CD1c-positive myeloid dendritic cell (primary cell): ENCODE results near the gene ZMYND8.
A peak's percentile ranks its signal among the peaks of the same experiment; 100 is the strongest.
"Not testable (repeated sequence)": the region's sequence is repeated elsewhere in the genome, so short reads cannot be mapped to it uniquely, and the experiment has no call there.

Experiments
- DNase-seq: peaks from one replicate; pipeline ENCODE4 v3.0.0-alpha.2; 2016; ENCODE audit errors: extremely low spot score

ZMYND8 gene

DNA sequence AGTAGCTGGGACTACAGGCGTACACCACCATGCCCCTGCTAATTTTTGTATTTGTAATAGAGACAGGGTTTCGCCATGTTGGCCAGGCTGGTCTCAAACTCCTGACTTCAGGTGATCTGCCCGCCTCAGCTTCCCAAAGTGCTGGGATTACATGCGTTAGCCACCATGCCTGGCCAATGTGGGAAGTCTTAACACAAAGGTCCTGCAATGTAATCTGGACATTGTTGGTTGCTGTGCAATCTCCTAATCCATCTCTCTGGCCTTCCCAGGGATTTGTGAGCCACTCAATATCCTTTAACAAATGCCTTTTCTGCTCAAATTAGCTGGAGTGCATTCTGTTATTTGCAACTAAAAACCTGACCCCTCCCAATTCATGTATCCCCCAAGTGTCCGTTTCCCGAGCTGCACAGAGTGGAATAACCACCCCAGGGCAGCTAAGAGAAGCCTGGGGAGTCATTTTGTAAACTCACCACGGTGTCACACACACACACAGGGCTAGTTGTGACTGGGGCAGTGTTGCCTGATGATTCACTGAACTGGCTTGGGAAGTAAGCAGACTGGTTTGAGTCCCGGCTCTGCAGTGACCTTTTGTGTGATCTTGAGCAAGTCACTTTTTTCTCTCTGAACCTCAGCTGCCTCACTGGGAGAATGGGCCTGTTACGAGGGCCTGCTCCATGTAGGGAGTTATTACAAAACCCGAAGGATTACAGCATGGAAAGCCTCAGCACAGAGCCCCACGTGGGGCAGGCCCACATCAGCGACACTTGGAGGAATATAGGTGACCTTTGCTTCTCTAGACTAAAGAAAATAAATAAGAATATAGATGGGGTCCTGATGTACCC, 152.3 kb downstream of the ZMYND8 start:
- no peak for DNase-seq

DNA sequence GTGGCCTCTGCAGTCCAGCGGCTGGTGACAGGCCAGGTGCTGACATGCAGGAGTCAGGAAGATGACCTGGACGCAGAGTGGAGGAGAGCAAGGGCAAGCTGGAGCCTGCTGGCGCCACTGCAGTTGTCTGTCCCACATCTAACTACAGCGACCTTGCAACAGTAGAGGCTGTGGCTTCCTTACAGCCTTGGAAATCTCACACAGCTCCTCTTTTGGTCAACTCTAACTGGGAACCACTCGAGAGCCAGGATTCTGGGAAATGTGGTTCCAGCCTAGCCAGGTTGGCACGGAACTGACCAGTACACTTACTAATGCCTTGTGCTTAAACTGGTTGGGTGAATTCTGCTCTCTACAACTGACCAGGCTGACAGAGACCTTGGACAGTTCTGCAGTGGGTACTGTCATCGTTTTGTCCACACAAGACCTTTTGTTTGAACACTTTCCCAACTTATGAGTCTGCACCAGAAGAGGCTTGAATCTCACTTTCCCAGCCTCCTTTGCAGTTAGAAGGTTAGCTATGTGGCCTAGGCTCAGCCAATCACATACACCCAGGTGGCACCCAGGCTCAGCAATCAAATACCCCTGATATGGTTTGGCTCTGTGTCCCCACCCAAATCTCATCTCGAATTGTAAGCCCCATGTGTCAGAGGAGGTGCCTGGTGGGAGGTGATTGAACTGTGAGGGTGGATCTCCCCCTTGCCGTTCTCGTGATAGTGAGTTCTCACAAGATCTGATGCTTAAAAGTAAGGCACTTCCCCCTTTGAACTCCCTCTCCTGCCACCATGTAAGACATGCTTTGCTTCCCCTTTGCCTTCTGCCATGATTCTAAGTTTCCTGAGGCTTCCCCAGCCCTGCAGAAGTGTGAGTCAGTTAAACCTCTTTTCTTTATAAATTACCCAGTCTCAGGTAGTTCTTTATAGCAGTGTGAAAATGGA, 153.5 kb downstream of the ZMYND8 start:
- peak; percentile 9 for DNase-seq

DNA sequence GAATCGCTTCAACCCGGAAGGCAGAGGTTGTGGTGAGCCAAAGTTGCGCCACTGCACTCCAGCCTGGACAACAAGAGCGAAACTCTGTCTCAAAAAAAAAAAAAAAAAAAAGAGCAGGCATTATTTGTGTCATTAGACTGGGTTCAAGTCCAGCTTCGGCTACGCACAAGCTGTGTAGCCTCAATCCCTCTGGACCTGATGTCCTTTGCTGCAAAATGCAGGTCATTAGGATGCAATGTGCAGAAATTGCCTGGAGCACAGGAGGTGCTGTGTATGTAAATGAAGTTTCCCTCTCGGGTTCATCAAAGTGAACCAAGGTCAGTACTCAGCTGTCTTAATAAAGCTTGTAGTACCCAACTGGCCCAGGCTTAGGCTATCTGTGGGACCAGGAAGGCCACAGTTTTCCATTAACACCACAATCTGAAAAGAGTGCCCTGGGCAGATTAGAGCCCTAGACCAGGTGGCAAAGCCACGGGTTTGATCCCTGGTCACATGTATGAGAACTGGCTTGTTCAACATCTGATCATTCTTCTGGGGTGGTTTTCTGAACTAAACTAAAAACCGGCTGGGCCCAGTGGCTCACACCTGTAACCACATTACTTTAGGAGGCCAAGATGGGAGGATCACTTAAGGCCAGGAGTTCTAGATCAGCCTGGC, 155.3 kb downstream of the ZMYND8 start:
- no peak for DNase-seq

GRCh38 chr20:47198996-47199552, 157.4 kb downstream of the ZMYND8 start:
- no peak for DNase-seq

DNA sequence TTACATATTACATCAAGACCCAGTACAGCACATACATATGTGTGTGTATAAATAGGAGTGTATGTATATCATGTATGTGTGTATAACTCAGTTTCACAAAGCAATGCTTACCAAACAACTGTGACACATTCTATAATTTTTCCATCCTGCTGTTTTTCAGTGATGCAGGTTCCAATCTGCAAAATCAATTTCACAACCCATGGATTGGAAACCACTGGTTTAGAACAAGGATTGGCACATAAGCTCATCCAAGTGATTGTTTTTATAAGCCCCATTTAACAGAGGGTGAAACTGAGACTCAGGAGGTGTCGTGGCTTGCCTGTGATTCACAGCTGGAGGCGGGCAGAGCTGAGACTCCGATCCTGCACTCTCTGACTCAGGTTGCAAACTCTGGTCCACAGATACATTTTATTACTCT, 158.2 kb downstream of the ZMYND8 start:
- DNase-seq: no peak

- DNase-seq: peak; percentile 79
These were observed 160.1 kb downstream of the ZMYND8 start for GRCh38 chr20:47196091-47197081.

DNA sequence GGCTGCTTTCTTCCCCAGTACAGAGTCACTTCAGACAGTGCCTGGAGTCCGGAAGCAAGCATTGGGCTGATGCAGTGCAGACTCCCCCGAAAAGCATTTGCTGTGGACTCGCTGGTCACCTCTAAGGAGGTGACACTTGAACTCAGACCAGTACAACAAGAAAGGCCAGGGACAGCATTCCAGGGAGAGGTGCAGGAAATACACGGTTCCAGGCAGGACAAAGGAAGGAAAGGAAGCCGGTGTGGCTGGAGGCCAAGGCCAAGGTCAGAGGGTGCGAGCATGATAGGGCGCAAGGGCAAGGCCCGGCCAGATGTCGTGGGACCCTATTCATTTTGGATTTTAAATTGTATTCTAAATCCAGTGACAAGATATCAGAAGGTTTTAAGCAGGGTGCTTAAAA, 160.9 kb downstream of the ZMYND8 start:
- DNase-seq: no peak

GRCh38 chr20:47191956-47192355, 164.5 kb downstream of the ZMYND8 start:
- no peak for DNase-seq

DNA sequence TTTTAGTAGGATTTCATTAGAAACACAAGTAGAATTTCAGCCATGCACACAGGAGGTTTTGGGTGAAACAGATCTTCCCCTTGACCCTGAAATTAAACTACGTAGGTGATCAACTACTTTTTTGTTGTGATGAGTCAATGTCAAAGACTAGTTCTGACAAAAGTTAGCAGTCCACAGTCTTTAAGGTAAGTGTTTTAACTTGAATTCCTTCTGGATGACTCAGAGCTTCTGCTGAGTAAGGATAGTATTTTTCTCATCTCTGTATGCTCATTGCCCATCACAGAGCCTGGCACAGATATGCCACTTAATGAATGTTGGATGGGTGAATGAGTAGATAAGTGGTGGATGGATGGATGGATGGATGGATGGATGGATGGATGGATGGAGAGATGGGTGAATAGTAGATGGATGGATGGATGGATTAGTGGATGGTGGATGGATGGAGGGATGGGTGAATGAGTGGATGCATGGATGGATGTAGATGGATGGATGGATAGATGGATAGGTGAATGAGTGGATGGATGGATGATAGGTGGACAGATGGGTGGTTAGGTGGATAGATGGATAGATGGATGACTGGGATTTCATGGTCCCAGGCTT, 165.3 kb downstream of the ZMYND8 start:
- no peak for DNase-seq

GRCh38 chr20:47189060-47189459, 167.4 kb downstream of the ZMYND8 start:
- no peak for DNase-seq

- DNase-seq: no peak
These were observed 168.0 kb downstream of the ZMYND8 start for GRCh38 chr20:47188540-47188939.

DNA sequence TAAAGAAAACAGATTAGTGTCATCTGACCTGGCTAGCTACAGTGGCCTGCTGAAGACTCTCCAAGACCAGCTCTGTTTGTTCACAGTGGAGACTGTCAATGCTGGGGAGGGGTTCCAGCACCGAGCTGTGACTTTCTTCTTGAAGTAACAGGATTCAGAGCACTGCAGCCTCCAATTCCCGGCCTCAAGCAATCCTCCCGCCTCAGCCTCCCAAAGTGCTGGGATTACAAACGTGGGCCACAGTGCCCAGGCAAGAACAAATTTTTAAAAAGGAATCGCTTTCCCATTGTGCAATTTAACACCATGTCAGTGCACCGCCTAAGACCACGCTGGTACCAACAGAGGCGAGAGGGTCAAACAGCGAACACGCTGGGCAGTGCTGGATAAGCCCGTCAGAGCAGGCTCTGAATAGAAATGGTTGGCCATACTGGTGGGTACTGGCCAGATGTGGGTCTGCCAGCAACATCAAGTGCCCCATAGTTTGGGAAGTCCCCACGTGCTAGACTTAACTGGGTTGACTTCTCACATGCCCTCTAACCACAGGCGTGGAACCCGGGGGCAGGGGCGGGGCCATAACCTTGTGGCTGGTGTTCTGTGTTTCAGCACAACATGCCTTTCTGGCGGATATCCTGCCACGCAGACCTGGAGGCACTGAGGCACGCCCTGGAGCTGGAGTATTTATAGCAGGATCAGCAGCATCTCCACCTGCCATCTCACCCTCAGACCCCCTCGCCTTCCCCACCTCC, 168.9 kb downstream of the ZMYND8 start:
- DNase-seq: no peak

- DNase-seq: no peak
These were observed 173.1 kb downstream of the ZMYND8 start for GRCh38 chr20:47183367-47183766.

DNA sequence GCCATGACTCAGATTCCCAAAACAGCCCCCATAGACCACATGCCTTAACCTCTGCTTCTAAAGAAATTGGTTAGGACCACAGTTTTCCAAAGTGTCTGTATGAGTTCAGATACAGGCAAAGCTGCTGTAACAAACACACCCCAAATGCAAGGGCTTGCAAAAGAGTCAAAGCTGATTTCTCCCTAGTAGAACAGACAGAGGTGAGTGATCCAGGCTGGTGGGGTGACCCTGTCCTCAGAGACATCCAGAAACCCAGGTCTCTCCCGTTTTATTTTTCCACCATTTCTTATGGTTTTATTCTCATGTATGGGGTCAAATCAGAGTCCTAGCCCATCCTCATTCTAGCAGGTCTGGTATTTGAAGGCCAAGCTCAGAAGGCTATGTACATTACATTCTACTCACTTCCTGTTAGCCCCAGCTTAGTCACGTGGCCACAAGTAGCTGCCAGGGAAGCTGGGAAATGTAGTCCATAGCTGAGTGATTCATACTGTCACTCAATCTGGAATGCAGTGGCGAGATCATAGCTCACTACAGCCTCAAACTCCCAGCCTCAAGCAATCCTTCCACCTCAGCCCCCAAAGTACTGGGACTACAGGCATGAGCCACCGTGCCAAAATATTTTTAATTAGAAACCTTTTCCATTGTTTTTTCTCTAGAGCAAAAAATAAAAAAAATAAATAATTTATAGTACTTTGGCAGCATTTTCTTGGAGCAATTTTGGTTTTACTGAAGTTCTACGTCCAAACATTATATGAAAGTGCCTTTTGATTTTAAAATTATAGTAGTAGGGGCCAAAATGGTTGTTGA, 175.2 kb downstream of the ZMYND8 start:
- peak; percentile 74 for DNase-seq

DNA sequence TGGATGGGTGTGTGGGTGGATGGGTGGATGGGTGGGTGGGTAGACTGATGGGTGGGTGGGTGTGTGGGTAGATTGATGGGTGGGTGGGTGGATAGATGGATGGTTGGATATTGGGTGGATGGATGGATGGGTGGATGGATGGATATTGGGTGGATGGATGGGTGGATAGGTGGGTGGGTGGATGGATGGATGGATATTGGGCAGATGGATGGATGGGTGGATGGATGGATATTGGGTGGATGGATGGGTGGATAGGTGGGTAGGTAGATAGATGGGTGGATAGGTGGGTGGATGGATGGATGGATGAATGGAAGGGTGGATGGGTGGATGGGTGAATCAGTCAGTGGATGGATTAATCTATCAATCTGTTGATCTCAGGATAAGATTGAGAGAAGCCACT, 177.2 kb downstream of the ZMYND8 start:
- no peak for DNase-seq

DNA sequence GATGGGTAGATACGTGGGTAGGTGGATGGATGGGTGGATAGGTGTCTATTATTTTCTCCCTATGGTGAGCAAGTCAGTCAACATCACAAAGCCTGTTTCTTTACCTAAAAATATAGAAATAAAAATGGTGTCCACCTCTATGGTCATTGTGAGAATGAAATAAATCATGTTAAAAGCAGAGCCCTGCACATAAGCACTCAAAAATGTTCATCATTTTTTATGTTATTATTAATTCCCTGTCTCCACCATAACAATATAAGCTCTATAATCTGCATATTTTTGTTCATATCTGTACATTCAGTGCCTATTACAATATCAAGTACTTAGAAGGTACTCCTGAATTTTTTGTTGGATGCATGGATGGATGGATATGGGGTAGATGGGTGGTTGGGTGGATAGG, 177.6 kb downstream of the ZMYND8 start:
- no peak for DNase-seq

DNA sequence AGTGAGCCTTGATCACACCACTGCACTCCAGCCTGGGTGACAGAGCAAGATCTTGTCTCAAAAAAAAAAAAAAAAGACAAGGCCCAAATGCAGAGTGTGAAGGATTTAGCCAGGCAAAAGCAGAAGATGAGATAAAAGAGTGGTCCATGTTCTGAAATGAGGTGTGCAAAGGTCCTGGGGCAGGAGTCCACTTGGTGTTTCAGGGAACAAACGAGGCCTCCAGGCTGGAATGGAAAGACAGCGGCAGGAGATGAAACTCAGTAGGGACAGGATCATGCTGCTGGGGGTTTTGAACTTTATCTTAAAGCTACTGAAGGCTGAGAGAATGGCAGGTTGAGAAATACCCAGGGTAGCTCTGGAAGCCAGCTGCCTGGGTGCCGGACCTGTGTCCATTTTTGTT, 178.2 kb downstream of the ZMYND8 start:
- DNase-seq: no peak

- not testable (repeated sequence) for DNase-seq
These were observed 180.3 kb downstream of the ZMYND8 start for GRCh38 chr20:47176217-47176616.

GRCh38 chr20:47175493-47175892, 181.0 kb downstream of the ZMYND8 start:
- DNase-seq: no peak
